ENCODE data around the gene PRR5L. TPM values are rescaled to one million over a fixed set of nuclear protein-coding genes. Genes with fewer than 3 reads are reported as not detected.

PRR5L gene
- total and polyA plus RNA-seq, 9 of the 15 experiments (the other 6 are each of a cell fraction or from before 2014, with no cell fraction given) = 0.11 to 0.60 (median 0.36) TPM; not detected in 2

- ChIA-PET CTCF (ENCODE audit: low intra/inter-chr PET ratio) (interaction anchor here (0.6 to 1.2 kb wide), 2 partner anchors 12 to 201 kb away, joined by 3 to 6 read pairs; no protein-coding TSS in a partner anchor), POLR2A (interaction anchor here (0.8 to 1.4 kb wide), 4 partner anchors 9 to 195 kb away, joined by 3 to 14 read pairs (median 4); no protein-coding TSS in a partner anchor)
- DNase-seq (ENCODE audit: extremely low read depth in 1 of 4, low spot score in 3 of 4) = no peak
- Histone ChIP-seq H3K79me2 (ENCODE audit: control insufficient read depth, insufficient read depth, low read length) (no peaks in the 10 kb centered on the region), H3K9me1 (ENCODE audit: control insufficient read depth, insufficient read depth, low read length) (no peaks in the 10 kb centered on the region), H2AFZ (ENCODE audit: low read depth, low read length) (no peak overlapping the region), H3K27me3 (ENCODE audit: control insufficient read depth in 2 of 2, insufficient read depth in 2 of 2, low read length in 2 of 2) (no peaks in the 10 kb centered on the region), H3K36me3 (ENCODE audit: control insufficient read depth, insufficient read depth, low read length) (peaks cover 84% of the 10 kb centered on the region), H3K4me2 (ENCODE audit: insufficient read depth, low read length) (no peak overlapping the region), H3K9me3 (replicated peaks; ENCODE audit: control insufficient read depth, insufficient read depth, low read depth, low read length) (no peaks in the 10 kb centered on the region), H4K20me1 (replicated peaks; ENCODE audit: control insufficient read depth, insufficient read depth, low read length) (no peaks in the 10 kb centered on the region), H3K4me3 (no peak overlapping the region), H3K9ac (ENCODE audit: insufficient read depth in 1 of 2, low read depth in 2 of 2, low read length in 2 of 2) (no peak overlapping the region), H3K4me1 (replicated peaks in 1 of 2; ENCODE audit: control insufficient read depth in 2 of 2, insufficient read depth in 2 of 2, low read length in 2 of 2) (no peaks in the 10 kb centered on the region), H3K27ac (ENCODE audit: extremely low read depth, low read depth, low read length) (no peak overlapping the region)
- intact Hi-C loops (cut with micrococcal nuclease) = loop anchor here (2.0 to 5.0 kb wide), 2 partner anchors 47 to 186 kb away; no protein-coding TSS in a partner anchor
- FAIRE-seq = no peak
- in situ Hi-C loops (cut with MboI) = loop anchor here (5.0 kb wide), 1 partner anchor 186 kb away; no protein-coding TSS in a partner anchor
- TF ChIP-seq ZBTB40 (IDR thresholded peaks at IDR 0.05) = peak; percentile 96
- peak; percentile 93 for TF ChIP-seq ZBTB40 (CRISPR knock-in tag; IDR thresholded peaks at IDR 0.05)
- no peak for TF ChIP-seq ZBTB49 (CRISPR knock-in tag; IDR thresholded peaks at IDR 0.05; ENCODE audit: borderline replicate concordance)
- no TSS peak for BruUV-seq (replicated peaks)
- no peak for ATAC-seq
Observed at GRCh38 chr11:36493332-36493731, 197.2 kb downstream of the PRR5L start.

All from K562 (cell line).